UCSD-AML1 (cell line): Measurements from ENCODE around the gene VPS4A.
A peak's percentile ranks its signal among the peaks of the same experiment; 100 is the strongest.
"Not testable (repeated sequence)": the region's sequence is repeated elsewhere in the genome, so short reads cannot be mapped to it uniquely, and the experiment has no call there.

ENCODE experiments used
- DNase-seq: peaks from one replicate; lab custom pipeline; 2025; ENCODE audit not compliant: unreplicated experiment; lab: John Stamatoyannopoulos, UW

The VPS4A gene

DNA sequence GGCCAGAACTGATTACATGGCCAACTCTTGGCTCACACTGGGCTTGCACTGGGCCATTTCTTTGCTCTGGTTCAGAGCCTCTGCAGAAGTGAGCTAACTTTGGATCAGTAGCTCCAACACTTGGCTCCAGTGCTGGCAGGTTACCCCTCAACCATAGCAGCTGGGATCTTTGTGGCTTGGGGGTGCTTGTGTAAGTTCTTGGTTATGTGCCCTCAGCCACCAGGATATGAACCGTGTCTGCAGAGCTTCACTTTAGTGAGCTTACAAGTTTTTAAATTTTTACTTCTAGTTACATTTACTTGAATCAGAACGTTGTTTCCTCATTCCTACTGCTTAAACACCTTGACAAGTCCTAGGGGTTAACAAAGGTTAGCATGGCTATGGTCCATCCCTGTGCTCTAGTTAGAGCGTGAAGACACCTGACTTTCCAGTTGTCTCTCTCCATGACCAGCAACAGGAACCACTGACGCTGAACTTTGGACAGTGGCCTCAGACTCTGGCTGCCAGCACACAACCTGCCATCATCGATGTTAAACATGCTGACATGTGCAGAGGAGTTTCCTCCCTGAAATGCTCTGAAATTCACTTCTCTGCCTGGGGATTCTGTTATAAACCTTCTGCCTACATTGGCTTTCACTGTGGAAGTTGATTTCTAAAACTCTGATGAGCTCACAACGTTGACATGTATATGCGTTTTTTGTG, 15.2 kb downstream of the VPS4A start:
- DNase-seq, result no peak

DNA sequence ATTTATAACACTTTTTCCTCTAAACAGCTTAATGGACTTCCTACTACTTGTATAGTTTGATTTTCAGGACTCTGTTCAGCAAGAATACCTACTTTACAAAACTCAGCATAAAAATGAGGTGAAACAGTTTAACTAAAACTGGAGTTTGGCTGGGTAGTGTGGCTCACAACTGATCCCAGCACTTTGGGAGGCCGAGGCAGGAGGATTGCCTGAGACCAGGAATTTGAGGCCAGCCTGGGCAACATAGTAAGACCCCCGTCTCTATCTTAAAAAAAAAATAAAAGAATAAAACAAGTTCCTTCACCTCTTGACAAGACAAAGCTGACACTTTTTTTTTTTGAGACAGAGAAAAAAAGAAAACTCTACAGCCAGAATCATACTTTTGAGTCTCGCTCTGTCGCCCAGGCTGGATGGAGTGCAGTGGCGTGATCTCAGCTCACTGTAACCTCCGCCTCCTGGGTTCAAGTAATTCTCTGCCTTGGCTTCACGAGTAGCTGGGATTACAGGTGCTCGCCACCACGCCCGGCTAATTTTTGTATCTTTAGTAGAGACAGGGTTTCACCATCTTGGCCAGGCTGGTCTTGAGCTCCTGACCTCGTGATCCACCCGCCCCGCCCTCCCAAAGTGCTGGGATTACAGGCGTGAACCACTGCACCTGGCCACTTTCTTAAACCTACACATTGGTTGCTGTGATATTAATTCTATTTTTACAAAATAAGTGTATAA, 16.6 kb downstream of the VPS4A start:
- no peak for DNase-seq

DNA sequence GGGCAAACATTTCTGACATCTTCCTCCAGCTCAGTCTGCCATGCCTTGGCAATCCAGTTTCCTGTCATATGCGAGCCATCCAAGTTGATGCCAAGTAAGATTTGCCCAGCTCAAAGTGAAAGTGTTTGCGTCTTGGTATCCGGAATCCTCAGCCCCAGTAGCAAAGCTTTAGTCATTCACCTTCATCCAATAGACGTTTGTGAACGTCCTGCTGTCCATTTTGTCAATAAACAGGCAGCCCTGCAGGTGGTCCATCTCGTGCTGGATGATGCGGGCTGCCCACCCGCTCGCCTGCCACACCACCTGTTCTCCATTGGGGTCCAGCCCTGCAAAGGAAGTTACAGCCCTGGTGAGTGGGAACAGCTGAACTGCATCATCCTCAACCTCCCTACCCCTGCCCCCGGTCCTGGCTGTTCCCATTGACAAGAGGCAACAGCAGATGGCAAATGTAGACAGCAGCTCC, 17.7 kb downstream of the VPS4A start:
- DNase-seq, result no peak

DNA sequence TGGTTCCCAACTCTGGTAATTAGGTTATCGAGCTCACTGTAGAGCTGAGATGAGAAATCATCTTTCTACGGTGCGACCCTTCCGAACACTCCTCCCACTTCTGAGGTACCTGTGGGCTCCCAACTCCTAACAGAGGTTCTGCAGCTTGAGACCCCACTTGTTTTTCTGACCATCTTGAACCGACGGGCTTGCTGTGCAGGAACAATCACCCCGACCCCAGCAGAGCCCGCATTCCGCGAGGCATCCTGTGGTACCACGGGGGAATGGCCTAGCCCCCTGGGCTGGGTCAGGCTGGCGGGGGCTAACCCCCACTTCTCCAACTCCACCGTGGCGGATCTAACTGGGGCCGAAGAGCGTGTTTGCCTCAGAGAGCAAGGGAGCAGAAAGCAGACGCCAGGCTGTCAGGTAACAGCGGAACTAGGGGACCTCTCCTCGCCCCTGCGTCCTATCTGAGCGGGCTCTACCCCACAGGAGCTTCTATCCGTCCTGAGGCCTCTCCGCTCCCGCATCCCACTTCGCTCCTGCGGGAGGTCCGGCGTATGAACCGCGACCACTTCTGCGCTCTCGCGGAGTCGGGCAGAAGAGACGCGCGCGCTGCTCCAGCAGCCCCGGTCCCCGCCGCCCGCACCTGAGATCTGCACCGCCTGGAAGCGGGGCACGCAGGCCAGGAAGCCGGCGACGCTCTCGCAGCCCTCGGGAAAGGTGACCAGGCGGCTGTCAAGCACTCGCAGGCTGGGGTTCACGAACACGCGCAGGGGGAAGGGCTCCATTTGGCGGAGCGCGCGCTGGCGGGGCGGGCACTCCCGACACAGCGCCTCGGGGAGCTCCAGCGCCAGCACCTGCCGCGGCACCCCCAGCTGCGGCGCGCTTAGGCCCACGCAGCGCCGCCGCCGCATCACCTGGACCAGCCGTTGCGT, 18.5 kb downstream of the VPS4A start:
- peak; percentile 48 for DNase-seq

DNA sequence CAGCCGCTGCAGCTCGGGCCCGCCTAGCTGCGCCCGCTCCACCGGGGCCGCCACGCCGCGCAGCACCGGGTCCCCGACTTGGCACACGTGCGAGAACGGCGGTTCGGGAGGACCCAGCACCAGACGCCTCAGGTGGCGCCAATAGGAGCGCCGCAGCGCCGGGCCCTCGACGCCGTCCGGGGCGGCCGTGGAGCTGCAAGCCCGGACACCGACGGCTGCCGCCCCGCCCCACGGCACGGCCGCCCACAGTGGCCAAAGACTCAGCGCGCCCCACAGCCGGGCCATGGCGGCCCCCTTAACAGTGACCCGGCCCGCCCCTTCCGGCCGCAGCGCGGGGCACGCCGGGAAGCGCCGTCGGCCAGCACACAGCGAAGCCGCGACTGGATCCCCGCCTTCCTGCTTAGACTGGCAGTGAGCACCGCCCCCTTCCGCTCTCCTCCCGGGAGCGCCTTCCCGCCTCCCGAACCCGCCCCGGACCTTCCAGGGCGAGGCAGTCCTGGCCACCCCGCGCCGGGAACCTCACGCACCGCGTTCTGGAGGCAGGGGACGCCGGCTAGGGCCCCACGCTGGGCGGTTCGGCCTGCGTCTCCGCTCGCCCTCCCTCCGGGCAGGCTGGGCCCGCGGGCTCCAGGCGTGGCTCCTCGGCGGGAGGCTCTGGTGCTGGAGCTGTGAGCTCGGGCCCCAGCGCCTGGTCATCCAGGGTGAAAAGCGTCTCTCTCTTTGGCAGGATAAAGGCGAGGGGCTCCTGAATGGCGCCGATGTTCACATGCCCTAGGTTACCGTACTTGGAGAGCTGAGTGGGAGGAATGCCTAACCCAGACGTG, 19.3 kb downstream of the VPS4A start, which contains the start of gene PDF:
Gene PDF, minus strand, starts transcription at position 303 of the 824 bp plus-strand sequence. Its CDS starts 18 bp downstream, at position 285.
- peak; percentile 94 for DNase-seq

DNA sequence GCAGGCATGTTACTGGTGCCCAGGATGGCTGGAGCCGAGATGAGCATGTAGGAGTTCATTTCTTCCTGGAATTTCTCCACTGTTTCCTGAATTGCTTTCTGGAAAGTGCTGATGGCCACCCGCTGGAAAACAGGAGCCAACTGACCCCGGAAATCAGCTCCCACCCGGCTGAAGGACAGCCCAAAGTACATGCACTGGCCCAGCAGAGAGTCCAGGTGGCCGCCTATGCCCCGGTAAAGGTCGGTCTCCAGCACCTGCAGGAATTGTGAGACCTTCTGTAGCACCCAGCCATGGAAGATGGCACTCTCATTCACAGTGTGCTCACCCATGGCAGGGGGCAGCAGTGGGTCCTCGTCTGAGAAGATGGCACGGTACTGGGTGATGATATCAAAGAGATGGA, 23.5 kb downstream of the VPS4A start:
- no peak for DNase-seq

DNA sequence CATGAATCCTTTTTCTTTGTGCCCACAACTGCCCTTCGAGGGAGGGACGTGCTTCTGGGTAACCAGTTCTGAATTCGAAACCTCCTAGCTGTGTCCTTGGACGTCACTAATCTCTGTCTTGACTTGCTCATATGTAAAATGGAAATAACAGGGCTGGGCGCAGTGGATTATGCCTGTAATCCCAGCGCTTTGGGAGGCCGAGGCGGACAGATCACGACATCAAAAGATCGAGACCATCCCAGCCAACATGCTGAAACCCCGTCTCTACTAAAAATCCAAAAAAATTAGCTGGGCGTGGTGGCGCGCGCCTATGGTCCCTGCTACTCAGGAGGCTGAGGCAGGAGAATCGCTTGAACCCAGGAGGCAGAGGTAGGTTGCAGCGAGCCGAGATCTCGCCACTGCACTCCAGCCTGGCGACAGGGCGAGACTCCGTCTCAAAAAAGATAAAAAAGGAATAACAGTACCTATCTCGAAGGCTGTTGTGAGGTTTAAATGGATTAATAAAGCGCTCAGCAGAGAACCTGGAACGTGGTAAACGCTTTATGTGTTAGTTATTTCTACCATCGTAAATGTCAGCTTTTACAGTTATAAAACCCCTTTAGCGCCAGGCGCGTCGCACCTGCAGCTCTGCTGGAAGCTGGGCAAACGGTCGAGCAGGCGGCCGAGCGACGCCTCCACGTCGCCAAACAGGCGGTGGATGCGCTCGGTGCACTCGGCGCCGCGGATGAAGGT, 27.6 kb downstream of the VPS4A start:
- no peak for DNase-seq

DNA sequence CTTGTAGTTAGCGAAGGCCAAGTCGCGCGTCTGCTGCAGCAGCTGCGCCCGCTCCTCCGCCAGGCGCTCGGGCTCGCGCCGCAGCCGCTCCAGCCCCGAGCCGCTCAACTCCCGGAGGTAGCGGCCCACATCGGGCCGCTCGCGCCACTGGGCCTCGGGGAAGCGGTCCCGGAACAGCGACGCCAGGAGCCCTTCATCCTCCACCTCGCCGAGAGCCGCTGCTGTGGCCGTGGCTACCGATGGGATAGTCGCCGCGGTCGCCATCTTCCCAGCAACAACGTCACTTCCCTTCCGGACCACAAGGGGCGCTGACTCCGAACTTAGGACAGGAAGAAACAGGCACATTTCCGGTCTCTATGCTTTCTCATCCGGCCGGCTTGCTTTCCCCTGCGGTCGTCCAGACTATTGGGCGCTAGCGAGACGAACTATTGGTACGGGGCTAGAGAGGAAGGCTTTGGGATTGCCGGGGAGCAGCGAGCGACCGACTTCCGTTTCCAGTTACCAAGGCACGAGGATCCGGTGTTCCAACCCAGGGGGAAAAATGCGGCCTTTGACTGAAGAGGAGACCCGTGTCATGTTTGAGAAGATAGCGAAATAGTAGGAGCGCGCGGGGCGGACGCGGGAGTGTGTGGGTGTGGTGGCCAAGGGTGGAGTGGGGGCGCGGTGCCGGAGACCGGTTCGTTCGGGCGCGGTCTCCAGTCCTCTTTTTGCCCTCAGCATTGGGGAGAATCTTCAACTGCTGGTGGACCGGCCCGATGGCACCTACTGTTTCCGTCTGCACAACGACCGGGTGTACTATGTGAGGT, 28.3 kb downstream of the VPS4A start, which contains the start of the genes COG8 and NIP7:
Gene COG8, minus strand, starts transcription at position 276 of the 806 bp plus-strand sequence. Its CDS starts 12 bp downstream, at position 264.
Gene NIP7, plus strand, starts transcription at position 484 of the 806 bp plus-strand sequence. Its CDS starts 58 bp downstream, at position 542.
- peak; percentile 95 for DNase-seq

DNA sequence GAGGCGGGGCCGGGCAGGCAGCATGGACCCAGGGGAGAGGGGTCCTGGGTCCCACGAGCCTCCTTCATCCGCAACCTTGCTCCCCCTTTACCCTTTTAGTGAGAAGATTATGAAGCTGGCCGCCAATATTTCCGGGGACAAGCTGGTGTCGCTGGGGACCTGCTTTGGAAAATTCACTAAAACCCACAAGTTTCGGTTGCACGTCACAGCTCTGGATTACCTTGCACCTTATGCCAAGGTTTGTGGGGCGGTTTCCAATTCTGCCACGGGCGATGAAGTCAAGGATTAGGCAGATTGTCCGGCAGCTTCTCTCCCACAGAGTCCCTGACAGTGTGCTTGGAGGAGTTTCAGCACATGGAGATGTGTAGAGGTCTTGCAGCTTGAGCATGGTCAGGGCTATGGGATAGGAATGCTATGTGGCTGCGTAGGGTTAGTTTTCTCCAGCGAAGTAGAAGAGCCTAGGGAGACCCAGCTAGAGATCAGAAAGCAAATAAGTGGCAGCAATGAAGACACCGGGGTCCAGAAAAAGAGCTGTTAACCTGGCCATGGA, 29.0 kb downstream of the VPS4A start:
- DNase-seq, result no peak

DNA sequence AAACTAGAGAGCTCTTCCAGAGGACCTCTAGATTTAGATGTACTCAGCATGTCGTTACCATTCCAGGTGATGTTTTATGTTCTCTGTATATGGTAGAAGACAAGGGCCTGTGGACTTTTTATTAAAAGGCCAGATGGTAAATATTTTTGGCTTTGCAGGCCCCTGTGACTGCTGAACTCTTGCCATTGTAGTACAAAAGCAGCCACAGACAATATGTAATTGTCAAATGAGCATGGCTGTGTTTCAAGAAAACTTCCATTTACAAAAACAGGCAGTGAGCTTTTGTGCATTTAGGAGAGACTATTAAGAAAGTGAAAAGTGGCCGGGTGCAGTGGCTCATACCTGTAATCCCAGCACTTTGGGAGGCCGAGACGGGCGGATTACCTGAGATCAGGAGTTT, 33.0 kb downstream of the VPS4A start:
- DNase-seq, result no peak

DNA sequence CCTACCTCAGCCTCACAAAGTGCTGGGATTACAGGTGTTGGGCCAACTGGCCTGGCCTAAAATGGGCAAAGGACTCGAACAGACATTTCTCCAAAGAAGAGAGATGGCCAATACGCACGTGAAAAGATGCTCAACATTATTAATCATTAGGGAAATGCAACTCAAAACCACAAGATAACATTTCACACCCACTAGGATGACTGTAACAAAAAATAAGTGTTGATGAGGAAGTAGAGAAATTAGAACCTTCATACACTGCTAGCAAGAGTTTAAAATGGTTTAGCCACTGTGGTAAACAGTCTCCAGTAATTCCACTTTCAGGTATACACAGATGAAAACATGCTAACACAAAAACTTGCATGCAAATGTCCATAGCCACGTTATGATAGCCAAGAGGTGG, 34.8 kb downstream of the VPS4A start:
- DNase-seq, result no peak

DNA sequence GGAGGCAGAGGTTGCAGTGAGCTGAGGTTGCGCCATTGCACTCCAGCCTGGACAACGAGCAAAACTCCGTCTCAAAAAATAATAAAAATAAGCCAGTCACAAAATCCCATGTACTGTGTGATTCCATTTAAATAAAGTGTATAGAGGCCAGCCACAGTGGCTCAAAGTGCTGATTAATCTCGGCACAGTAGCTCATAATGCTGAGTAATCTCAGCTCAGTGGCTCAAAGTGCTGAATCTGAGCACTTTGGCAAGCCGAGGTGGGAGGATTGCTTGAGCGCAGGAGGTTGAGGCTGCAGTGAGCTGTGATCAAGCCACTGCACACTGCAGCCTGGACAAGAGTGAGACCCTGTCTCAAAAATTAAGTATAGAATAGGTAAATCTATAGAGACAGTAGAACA, 35.5 kb downstream of the VPS4A start:
- DNase-seq, result no peak

DNA sequence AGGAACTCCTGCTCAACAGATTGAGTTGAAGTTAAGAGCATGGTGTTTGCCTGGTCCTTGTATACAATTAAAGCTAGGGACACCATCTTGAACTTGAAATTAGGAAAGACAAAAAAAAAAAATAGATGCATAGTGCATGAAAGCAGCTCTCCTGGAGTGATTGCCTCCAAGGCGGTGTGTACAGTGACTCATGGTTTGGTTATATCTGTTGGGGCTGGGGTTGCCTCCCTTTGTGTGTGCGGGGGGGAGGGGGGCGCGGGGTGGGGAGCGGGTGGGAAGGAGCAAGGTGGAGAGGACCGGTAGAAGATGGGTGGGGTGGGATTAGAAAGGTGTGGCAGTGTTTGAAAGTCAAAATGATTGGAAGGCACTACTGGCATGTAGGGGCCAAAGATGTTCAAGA, 37.1 kb downstream of the VPS4A start:
- DNase-seq, result no peak

DNA sequence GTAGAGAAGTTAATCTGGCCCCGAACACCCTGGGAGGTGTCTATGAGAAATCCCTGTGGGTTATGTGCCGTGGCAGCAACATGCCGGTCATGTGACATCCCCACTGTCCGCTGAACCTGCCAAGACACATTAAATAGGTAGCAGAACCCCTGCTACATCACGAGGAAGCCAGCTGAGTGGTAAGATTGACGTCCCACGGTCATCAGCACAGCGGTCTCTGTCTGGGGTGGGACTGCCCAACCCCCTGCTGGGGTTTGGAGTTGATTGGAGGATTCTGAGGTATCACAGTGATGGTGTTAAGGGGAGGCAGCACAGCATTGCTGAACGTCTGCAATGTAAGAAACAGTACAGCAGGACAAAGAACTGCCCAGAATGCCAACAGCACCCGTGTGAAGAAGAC, 38.4 kb downstream of the VPS4A start:
- DNase-seq, result no peak

DNA sequence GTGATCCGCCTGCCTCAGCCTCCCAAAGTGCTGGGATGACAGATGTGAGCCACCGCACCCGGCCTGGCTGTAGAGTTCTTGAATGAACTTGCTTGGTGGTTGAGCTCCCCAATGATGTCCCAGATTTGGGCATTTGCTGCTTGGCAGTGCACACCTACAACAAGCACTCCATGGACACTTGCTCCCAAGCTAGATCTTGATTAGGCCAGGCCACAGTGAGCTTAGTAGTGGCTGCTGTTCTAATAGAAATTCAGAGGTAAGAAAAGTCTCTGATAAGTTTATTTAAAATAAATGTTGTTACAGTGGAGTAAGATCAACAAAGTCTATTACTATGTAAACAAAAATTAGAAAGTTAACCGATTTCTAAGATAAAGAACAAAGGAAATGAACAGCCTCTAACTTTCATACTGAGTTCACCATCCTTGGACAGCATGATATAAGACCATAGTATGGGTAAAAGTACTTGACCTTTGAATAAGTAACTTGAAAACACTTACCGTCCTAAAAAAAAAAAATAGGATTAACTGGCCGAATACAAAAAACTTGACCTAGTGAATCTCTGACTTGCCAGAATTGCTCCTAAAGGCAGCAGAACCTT, 39.5 kb downstream of the VPS4A start:
- no peak for DNase-seq

DNA sequence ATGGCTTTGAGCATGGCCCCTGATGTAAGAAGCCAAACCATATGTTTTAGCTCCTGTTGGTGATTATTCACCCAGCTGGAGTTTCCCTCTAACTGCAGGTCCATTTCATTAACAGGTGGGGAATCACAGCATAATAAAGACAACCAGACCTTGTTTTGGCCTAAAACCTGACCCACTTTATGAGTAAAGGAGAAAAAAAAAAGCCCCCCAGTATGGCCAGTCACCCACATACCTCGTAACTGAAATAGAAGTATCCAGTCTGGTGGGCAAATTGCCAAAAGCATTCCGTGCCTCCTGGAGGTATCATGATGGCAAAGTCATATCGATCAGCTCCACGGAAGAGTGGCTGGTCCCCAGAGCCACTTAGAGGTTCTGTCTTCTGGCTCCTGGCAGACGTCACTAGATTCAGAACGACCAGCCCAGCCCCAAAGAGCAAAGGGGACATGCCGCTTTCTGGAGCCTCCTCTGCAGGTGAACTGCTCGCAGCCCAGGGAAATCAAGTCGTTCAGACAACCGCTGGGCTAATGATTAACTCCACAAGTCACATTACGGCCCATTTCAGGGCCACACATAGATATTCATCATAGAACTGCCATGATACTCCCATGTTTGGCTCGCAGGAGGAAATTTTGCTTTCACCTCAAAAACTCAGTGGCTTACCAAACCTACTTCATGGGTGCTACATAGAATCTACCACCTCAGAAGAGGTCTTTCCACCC, 40.3 kb downstream of the VPS4A start, which contains the start of gene TMED6:
Gene TMED6, minus strand, starts transcription at position 478 of the 719 bp plus-strand sequence. Its CDS starts 33 bp downstream, at position 445.
- DNase-seq, result no peak

DNA sequence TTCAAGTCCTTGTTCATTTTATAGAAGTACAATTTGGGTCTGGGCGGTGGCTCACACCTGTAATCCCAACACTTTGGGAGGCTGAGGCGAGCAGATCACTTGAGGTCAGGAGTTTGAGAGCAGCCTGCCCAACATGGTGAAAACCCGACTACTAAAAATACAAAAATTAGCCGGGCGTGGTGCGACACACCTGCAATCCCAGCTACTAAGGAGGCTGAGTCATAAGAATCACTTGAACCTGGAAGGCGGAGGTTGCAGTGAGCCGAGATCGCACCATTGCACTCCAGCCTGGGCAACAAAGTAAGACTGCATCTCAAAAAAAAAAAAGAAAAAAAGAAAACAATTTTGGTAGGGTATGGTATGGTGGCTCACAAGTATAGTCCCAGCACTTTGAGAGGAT, 48.9 kb downstream of the VPS4A start:
- DNase-seq, result not testable (repeated sequence)
